Vagina (tissue), 2 donors: ENCODE results near the gene MUC22. TPM values are rescaled to one million over a fixed set of nuclear protein-coding genes. Genes with fewer than 3 reads are reported as not detected.
A peak's percentile ranks its signal among the peaks of the same experiment; 100 is the strongest.
"Not testable (repeated sequence)": the region's sequence is repeated elsewhere in the genome, so short reads cannot be mapped to it uniquely, and the experiment has no call there.

Experiments used
- DNase-seq, 2 donors: peaks; one replicate each; pipeline ENCODE4 v3.0.0-alpha.2; 2017; ENCODE audit errors: extremely low spot score in 2 of 2
- H3K27ac ChIP-seq: fragments of 200-600 bp; sonication (generic); one replicate; pipeline ENCODE4 v1.5.1; 2019
- H3K27me3 ChIP-seq: fragments of 200-600 bp; sonication (generic); one replicate; pipeline ENCODE4 v1.5.1; 2019
- H3K36me3 ChIP-seq, 2 donors: fragments of 200-600 bp; sonication (generic); one replicate each; pipeline ENCODE4 v1.5.1; 2017 to 2019
- H3K4me1 ChIP-seq: fragments of 200-600 bp; sonication (generic); one replicate; pipeline ENCODE4 v1.5.1; 2019
- H3K4me3 ChIP-seq, 2 donors: fragments of 200-600 bp; sonication (generic); 1 replicate in 1 of 2; 2 replicates in 1 of 2; pipeline ENCODE4 v1.5.1; 2016 to 2019
- H3K9me3 ChIP-seq: fragments of 200-600 bp; sonication (generic); one replicate; pipeline ENCODE4 v1.5.1; 2019
- POLR2A ChIP-seq, 2 donors: fragments of 450-650 bp; IDR thresholded peaks; one replicate each; pipeline ENCODE4 v1.6.1; 2017; ENCODE audit warnings: antibody characterized with exemption in 2 of 2, mild to moderate bottlenecking in 2 of 2, moderate library complexity in 2 of 2
- POLR2AphosphoS5 ChIP-seq, 2 donors: sonication (generic); formaldehyde crosslinking; IDR thresholded peaks; one replicate each; pipeline ENCODE4 v1.9.0; 2017; ENCODE audit warnings: antibody characterized with exemption in 2 of 2, mild to moderate bottlenecking in 2 of 2, low read depth in 1 of 2; ENCODE audit not compliant: insufficient read depth in 1 of 2
- intact Hi-C: fragments of 100-400 bp; cut with DNase I; formaldehyde crosslinking; loops from one replicate; pipeline ENCODE4 v1.15.1; 2023
- total RNA-seq: library from RNA; depleted of rRNA; stranded (reverse); fragments of >200 nt; gene quantifications from one replicate; pipeline ENCODE4 v1.2.3, GENCODE V29; 2016
- TF ChIP-seq, protein P1 (sequence below), 3 experiments: fragments of 450-650 bp in 2 of 3; fragments of 200-600 bp in 1 of 3; sonication (generic) in 1 of 3; IDR thresholded peaks; one replicate each; pipeline ENCODE4 v1.5.1; 2017 to 2019; ENCODE audit warnings: antibody characterized with exemption in 3 of 3, mild to moderate bottlenecking in 2 of 3, moderate library complexity in 2 of 3

The MUC22 gene
- total RNA-seq, 1 donor from 2014 or later = 2.9 TPM

DNA sequence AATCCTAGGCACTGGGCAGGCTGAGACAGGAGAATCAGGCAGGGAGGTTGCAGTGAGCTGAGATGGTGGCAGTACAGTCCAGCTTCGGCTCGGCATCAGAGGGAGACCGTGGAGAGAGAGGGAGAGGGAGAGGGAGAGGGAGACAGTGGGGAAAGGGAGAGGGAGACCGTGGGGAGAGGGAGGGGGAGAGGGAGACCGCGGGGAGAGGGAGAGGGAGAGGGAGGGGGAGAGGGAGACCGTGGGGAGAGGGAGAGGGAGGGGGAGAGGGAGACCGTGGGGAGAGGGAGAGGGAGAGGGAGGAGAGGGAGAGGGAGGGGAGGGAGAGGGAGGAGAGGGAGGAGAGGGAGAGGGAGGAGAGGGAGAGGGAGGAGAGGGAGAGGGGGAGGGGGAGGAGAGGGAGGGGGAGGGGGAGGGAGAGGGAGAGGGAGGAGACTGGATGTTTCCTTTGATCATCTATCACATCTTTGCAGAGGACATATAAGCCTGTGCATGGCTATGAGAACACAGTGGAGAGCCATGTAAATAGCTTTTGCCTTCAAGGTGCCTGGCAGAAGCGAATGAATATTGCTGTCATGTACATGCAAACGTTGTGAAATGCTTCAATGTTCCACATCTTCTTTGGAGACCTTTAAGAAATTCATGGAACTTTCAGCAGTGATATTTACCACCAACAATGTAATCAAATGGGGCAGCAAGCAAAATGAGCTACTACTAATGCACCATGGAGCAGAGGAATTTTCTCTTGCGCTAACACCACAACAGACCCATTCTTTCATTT is 57.8 kb downstream of the MUC22 start:
- intact Hi-C loops = loop anchor here (5.0 kb wide), 1 partner anchor 146 kb away; no protein-coding TSS in a partner anchor
- H3K27me3 ChIP-seq, H3K27ac ChIP-seq, H3K4me3 ChIP-seq, DNase-seq, H3K9me3 ChIP-seq, H3K36me3 ChIP-seq: not testable (repeated sequence)
- H3K4me1 ChIP-seq = peaks cover 10% of the 10 kb centered on the region

DNA sequence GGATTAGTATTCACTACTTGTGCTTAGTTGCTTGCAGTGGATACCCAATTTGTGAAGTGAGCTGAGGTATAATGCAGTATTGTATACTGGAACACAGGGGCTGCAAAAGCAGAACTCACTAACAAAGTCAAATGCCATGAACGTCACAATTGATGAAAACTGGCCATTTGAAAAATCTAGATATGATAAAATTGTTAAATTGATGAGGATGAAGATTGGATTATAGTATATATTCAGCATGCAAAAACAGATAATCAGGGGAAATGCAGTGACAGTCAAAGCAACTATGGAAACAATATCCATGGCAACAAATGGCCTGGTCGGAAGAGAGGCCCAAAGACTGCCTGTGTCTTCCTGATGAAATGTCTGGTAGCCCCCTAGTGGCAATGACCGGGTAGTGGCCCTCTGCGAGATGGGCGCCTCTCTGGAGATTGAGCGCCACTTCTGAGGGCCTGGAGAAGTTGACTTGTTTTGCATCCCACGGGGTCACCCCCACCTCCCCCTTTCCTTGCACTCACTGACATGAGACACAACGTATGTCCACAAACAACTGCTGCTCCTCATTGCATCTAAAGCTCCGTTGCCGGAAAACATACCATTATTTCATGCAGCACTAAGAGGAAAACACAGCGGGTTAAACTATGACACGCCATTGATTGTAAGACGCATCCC is 58.5 kb downstream of the MUC22 start:
- Histone ChIP-seq H3K4me1 (peaks cover 10% of the 10 kb centered on the region), H3K36me3 (no peaks in the 10 kb centered on the region), H3K4me3 (no peak overlapping the region), H3K27me3 (no peaks in the 10 kb centered on the region), H3K27ac (no peak overlapping the region), H3K9me3 (no peaks in the 10 kb centered on the region)
- TF ChIP-seq, protein P1, sequence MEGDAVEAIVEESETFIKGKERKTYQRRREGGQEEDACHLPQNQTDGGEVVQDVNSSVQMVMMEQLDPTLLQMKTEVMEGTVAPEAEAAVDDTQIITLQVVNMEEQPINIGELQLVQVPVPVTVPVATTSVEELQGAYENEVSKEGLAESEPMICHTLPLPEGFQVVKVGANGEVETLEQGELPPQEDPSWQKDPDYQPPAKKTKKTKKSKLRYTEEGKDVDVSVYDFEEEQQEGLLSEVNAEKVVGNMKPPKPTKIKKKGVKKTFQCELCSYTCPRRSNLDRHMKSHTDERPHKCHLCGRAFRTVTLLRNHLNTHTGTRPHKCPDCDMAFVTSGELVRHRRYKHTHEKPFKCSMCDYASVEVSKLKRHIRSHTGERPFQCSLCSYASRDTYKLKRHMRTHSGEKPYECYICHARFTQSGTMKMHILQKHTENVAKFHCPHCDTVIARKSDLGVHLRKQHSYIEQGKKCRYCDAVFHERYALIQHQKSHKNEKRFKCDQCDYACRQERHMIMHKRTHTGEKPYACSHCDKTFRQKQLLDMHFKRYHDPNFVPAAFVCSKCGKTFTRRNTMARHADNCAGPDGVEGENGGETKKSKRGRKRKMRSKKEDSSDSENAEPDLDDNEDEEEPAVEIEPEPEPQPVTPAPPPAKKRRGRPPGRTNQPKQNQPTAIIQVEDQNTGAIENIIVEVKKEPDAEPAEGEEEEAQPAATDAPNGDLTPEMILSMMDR (IDR thresholded peaks at IDR 0.05) = peak; percentile 38 to 72 (median 53)
- TF ChIP-seq POLR2A (IDR thresholded peaks at IDR 0.05) (no peak), POLR2AphosphoS5 (IDR thresholded peaks at IDR 0.05; ENCODE audit: insufficient read depth in 1 of 2, low read depth in 1 of 2) (peak in 1 of 2 donors; percentile 14)
- DNase-seq = no peak
- intact Hi-C loops = loop anchor here (5.0 kb wide), 1 partner anchor 147 kb away; no protein-coding TSS in a partner anchor

DNA sequence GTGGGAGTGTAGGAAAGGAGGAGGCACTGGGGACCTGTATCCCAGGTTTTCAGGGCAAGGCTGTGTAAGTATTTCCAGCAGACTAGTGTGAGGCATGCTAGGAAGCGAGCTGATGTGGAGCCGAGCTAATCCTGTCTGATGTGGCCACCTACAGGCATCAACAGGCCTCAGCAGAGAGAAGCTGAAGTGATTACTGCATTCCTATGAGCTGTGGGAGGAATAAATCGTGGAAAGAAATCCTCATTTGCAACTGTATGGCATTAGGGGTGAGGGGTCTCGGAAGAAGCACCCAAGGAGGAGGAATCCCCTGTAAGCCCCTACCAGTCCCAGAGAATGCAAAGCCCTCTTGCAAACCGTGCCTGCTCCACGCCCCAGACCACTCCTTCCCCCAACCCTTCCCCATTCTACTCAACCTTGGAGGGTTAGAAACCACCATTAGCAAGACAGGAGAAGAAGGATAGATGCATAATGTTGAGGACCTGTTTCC is 60.5 kb downstream of the MUC22 start:
- no peak for DNase-seq
- no peak for TF ChIP-seq POLR2A (IDR thresholded peaks at IDR 0.05)
- TF ChIP-seq, protein P1 (IDR thresholded peaks at IDR 0.05) = peak; percentile 14 to 52 (median 37)
- TF ChIP-seq POLR2AphosphoS5 (IDR thresholded peaks at IDR 0.05; ENCODE audit: insufficient read depth in 1 of 2, low read depth in 1 of 2) = peak in 1 of 2 donors; percentile 10
- H3K9me3 ChIP-seq = no peaks in the 10 kb centered on the region
- H3K4me3 ChIP-seq = no peak overlapping the region
- intact Hi-C loops = no loop called here
- H3K4me1 ChIP-seq = peaks cover 10% of the 10 kb centered on the region
- H3K27me3 ChIP-seq = no peaks in the 10 kb centered on the region
- no peak overlapping the region for H3K27ac ChIP-seq
- H3K36me3 ChIP-seq = no peaks in the 10 kb centered on the region

DNA sequence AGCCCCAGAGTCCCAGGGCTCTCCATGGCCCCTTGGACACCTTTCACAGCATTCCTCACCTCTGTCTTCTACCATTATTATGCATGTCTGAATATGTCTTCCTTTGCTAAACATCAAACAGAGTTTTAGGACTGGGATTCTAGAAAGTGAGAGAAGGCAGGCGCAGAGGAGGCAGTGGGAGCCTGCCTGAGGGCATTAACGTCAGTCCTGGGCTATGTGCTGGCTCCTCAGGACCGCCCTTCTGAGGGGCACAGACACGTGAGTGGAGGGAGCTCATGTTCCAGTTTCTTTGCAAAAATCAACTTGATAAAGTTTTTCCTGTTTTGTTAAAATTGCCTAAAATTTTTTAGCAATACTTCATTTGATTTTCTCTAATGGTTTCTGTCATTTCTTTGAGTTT is 64.1 kb downstream of the MUC22 start:
- peaks cover 10% of the 10 kb centered on the region for H3K4me1 ChIP-seq
- H3K27me3 ChIP-seq = no peaks in the 10 kb centered on the region
- intact Hi-C loops = no loop called here
- no peaks in the 10 kb centered on the region for H3K9me3 ChIP-seq
- H3K4me3 ChIP-seq = no peak overlapping the region
- TF ChIP-seq, protein P1 (IDR thresholded peaks at IDR 0.05) = no peak
- H3K27ac ChIP-seq = no peak overlapping the region
- no peak for DNase-seq
- no peaks in the 10 kb centered on the region for H3K36me3 ChIP-seq

DNA sequence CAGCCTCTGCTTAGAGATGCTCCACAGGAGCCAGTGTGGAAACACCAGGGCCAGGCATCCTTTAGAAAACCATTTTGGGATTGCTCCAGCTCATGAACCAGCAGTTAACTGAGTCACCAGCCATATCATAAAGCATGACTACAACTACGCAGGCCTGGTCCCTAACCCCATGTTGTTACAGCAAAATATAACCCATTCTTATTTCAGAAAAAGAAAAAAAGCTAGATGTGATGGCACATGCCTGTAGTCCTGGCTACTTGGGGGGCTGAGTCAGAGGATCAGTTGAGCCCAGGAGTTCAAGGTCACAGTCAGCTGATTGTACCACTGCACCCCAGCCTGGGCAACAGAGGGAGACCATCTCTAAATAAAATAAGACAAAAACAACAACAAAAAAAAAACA is 65.3 kb downstream of the MUC22 start:
- H3K27ac ChIP-seq = no peak overlapping the region
- no peak for DNase-seq
- no peak for TF ChIP-seq POLR2AphosphoS5 (IDR thresholded peaks at IDR 0.05; ENCODE audit: insufficient read depth in 1 of 2, low read depth in 1 of 2)
- TF ChIP-seq, protein P1 (IDR thresholded peaks at IDR 0.05) = no peak
- no peak for TF ChIP-seq POLR2A (IDR thresholded peaks at IDR 0.05)
- H3K9me3 ChIP-seq = no peaks in the 10 kb centered on the region
- peaks cover 10% of the 10 kb centered on the region for H3K4me1 ChIP-seq
- H3K27me3 ChIP-seq = no peaks in the 10 kb centered on the region
- no peaks in the 10 kb centered on the region for H3K36me3 ChIP-seq
- intact Hi-C loops = loop anchor here (5.0 kb wide), 1 partner anchor 248 kb away; no protein-coding TSS in a partner anchor
- no peak overlapping the region for H3K4me3 ChIP-seq
